H1 (cell line): ENCODE measurements around the gene SKAP2. TPM values are rescaled to one million over a fixed set of nuclear protein-coding genes. Genes with fewer than 3 reads are reported as not detected.

Source experiments
- CTCF ChIA-PET: fragments of 300-600 bp; sonication (Branson Sonifier 250); formaldehyde crosslinking; loops from one replicate; lab custom pipeline; 2021; ENCODE audit not compliant: partially characterized antibody; lab: Charles Lee
- POLR2A ChIA-PET: fragments of 300-600 bp; sonication (Branson Sonifier 250); formaldehyde crosslinking; loops from one replicate; lab custom pipeline; 2021; ENCODE audit warnings: inconsistent platforms; ENCODE audit not compliant: partially characterized antibody; lab: Charles Lee
- DNase-seq, 2 experiments: peaks; one replicate each; pipeline versions ENCODE4 v3.0.0 to v3.0.0-alpha.2; 2010 to 2022; ENCODE audit warnings: low spot score in 2 of 2, low read depth in 1 of 2, mixed read lengths in 1 of 2
- FAIRE-seq: peaks from 2 replicates; lab custom pipeline; 2011; peaks lifted over from hg19 to GRCh38; lab: Jason Lieb, UNC
- H2AFZ ChIP-seq: 2 replicates; pipeline ENCODE4 v1.8.1; 2012; ENCODE audit warnings: low read length, inconsistent platforms
- H2AK5ac ChIP-seq: 2 replicates; pipeline ENCODE4 v1.6.1; 2013; ENCODE audit warnings: low read depth, low read length
- H2BK120ac ChIP-seq: replicated peaks from 2 replicates; pipeline ENCODE3; 2013; ENCODE audit warnings: low read depth, low read length, inconsistent platforms
- H2BK12ac ChIP-seq: 2 replicates; pipeline ENCODE4 v1.6.1; 2013; ENCODE audit warnings: low read depth, low read length
- H2BK15ac ChIP-seq: 2 replicates; pipeline ENCODE4 v1.6.1; 2013; ENCODE audit warnings: low read length
- H2BK20ac ChIP-seq: 2 replicates; pipeline ENCODE4 v1.6.1; 2013; ENCODE audit warnings: low read length
- H2BK5ac ChIP-seq: 2 replicates; pipeline ENCODE4 v1.6.1; 2013; ENCODE audit warnings: low read depth, low read length
- H3K14ac ChIP-seq: 2 replicates; pipeline ENCODE4 v1.6.1; 2013; ENCODE audit warnings: inconsistent platforms; ENCODE audit not compliant: insufficient read length
- H3K18ac ChIP-seq: 2 replicates; pipeline ENCODE4 v1.6.1; 2013; ENCODE audit warnings: low read length; ENCODE audit errors: extremely low read depth
- H3K23ac ChIP-seq: 2 replicates; pipeline ENCODE4 v1.6.1; 2013; ENCODE audit warnings: inconsistent platforms; ENCODE audit not compliant: insufficient read length
- H3K23me2 ChIP-seq: 2 replicates; pipeline ENCODE4 v1.6.1; 2013; ENCODE audit warnings: low read depth, low read length
- H3K27ac ChIP-seq: 2 replicates; pipeline ENCODE4 v1.6.1; 2011; ENCODE audit warnings: low read depth, low read length, inconsistent platforms
- H3K27me3 ChIP-seq, 4 experiments: replicated peaks in 1 of 4; 1 replicate in 1 of 4; 2 replicates in 3 of 4; pipeline versions ENCODE4 v1.6.1 to v1.8.1; 2011 to 2013; ENCODE audit warnings: low read length in 3 of 4, mild to moderate bottlenecking in 3 of 4, inconsistent platforms in 2 of 4, mixed read lengths in 2 of 4, moderate library complexity in 1 of 4; ENCODE audit not compliant: control insufficient read depth in 3 of 4, insufficient read depth in 3 of 4; ENCODE audit errors: extremely low read depth in 1 of 4
- H3K36me3 ChIP-seq, 4 experiments: 2 replicates each; pipeline versions ENCODE4 v1.6.1 to v1.8.1; 2011 to 2013; ENCODE audit warnings: mild to moderate bottlenecking in 4 of 4, low read length in 3 of 4, moderate library complexity in 2 of 4, control low read depth in 1 of 4, inconsistent platforms in 1 of 4; ENCODE audit not compliant: insufficient read depth in 4 of 4, control insufficient read depth in 2 of 4
- H3K4ac ChIP-seq: replicated peaks from 2 replicates; pipeline ENCODE3; 2013; ENCODE audit warnings: low read length, low read depth, mixed read lengths, inconsistent platforms; ENCODE audit not compliant: insufficient read length
- H3K4me1 ChIP-seq, 4 experiments: replicated peaks in 1 of 4; 1 replicate in 1 of 4; 2 replicates in 3 of 4; pipeline versions ENCODE4 v1.6.1 to v1.8.1; 2011 to 2013; ENCODE audit warnings: low read length in 3 of 4, inconsistent platforms in 2 of 4, mixed read lengths in 1 of 4; ENCODE audit not compliant: insufficient read depth in 4 of 4, control insufficient read depth in 3 of 4
- H3K4me2 ChIP-seq, 2 experiments: 2 replicates each; pipeline versions ENCODE4 v1.6.1 to v1.8.1; 2011 to 2013; ENCODE audit warnings: low read depth in 2 of 2, low read length in 2 of 2, control low read depth in 1 of 2, inconsistent platforms in 1 of 2, mild to moderate bottlenecking in 1 of 2; ENCODE audit not compliant: insufficient read depth in 1 of 2
- H3K4me3 ChIP-seq, 4 experiments: fragments of 200-600, 300-600 bp in 1 of 4; sonication (generic), shearing (Covaris generic), sonication (Bioruptor Twin) in 1 of 4; 2 replicates each; pipeline versions ENCODE4 v1.5.1 to v1.8.1; 2011 to 2016; ENCODE audit warnings: low read length in 4 of 4, low read depth in 3 of 4, control low read depth in 2 of 4, inconsistent platforms in 2 of 4, mild to moderate bottlenecking in 2 of 4, mixed read lengths in 1 of 4, moderate library complexity in 1 of 4; ENCODE audit not compliant: insufficient read depth in 2 of 4; ENCODE audit errors: extremely low read depth in 1 of 4
- H3K56ac ChIP-seq: replicated peaks from 2 replicates; pipeline ENCODE3; 2013; ENCODE audit warnings: low read depth, mild to moderate bottlenecking, mixed read lengths, low read length, inconsistent platforms; ENCODE audit not compliant: insufficient read length
- H3K79me1 ChIP-seq: 2 replicates; pipeline ENCODE4 v1.6.1; 2013; ENCODE audit warnings: low read depth, low read length, control low read depth
- H3K79me2 ChIP-seq, 2 experiments: 2 replicates each; pipeline versions ENCODE4 v1.6.1 to v1.8.1; 2012 to 2013; ENCODE audit warnings: low read length in 2 of 2, mild to moderate bottlenecking in 2 of 2, inconsistent platforms in 1 of 2; ENCODE audit not compliant: insufficient read depth in 2 of 2, control insufficient read depth in 1 of 2
- H3K9ac ChIP-seq, 4 experiments: replicated peaks in 1 of 4; 1 replicate in 1 of 4; 2 replicates in 3 of 4; pipeline versions ENCODE4 v1.6.1 to v1.8.1; 2011 to 2013; ENCODE audit warnings: low read depth in 3 of 4, low read length in 3 of 4, control low read depth in 2 of 4, mild to moderate bottlenecking in 2 of 4, moderate library complexity in 2 of 4, inconsistent platforms in 1 of 4; ENCODE audit errors: extremely low read depth in 1 of 4
- H3K9me3 ChIP-seq, 2 experiments: 2 replicates each; pipeline versions ENCODE4 v1.6.1 to v1.8.1; 2012 to 2013; ENCODE audit warnings: mild to moderate bottlenecking in 2 of 2, moderate library complexity in 2 of 2, control low read depth in 1 of 2, inconsistent platforms in 1 of 2, low read depth in 1 of 2, low read length in 1 of 2, mixed read lengths in 1 of 2; ENCODE audit not compliant: insufficient read depth in 2 of 2
- H4K20me1 ChIP-seq, 2 experiments: replicated peaks in 1 of 2; 2 replicates each; pipeline versions ENCODE3 to v1.8.1; 2011 to 2013; ENCODE audit warnings: inconsistent platforms in 2 of 2, low read length in 2 of 2, mild to moderate bottlenecking in 1 of 2; ENCODE audit not compliant: insufficient read depth in 2 of 2, control insufficient read depth in 1 of 2
- H4K5ac ChIP-seq: 2 replicates; pipeline ENCODE4 v1.6.1; 2013; ENCODE audit warnings: low read length, low read depth, mixed read lengths, inconsistent platforms; ENCODE audit not compliant: insufficient read length
- H4K8ac ChIP-seq: 2 replicates; pipeline ENCODE4 v1.8.0; 2013; ENCODE audit warnings: mild to moderate bottlenecking, moderate library complexity, low read length, inconsistent platforms; ENCODE audit not compliant: insufficient read depth; ENCODE audit errors: extremely low read depth
- H4K91ac ChIP-seq: replicated peaks from 2 replicates; pipeline ENCODE3; 2013; ENCODE audit warnings: low read length, mixed read lengths, inconsistent platforms; ENCODE audit not compliant: insufficient read length
- EZH2 ChIP-seq: fragments of 200-600 bp; sonication (generic); IDR thresholded peaks from 2 replicates; pipeline ENCODE4 v1.7.1; 2012; ENCODE audit warnings: low read depth, mild to moderate bottlenecking, moderate library complexity, low read length, inconsistent platforms; ENCODE audit not compliant: severe bottlenecking
- POLR2A ChIP-seq, 2 experiments: IDR thresholded peaks; 1 replicate in 1 of 2; 2 replicates in 1 of 2; pipeline ENCODE4 v1.6.1; 2011; ENCODE audit warnings: low read depth in 2 of 2, low read length in 2 of 2, mild to moderate bottlenecking in 2 of 2; ENCODE audit errors: control extremely low read depth in 1 of 2
- SP4 ChIP-seq: IDR thresholded peaks from 2 replicates; pipeline ENCODE4 v1.6.1; 2012; ENCODE audit warnings: low read length, inconsistent platforms
- WGBS, 2 experiments: shearing (Covaris generic) in 1 of 2; methylation state at CpG; one replicate each; pipeline versions ENCODE4 v1.1.6 to v1.1.7; 2013 to 2015; ENCODE audit warnings: low lambda C conversion rate in 2 of 2, mixed read lengths in 2 of 2, inconsistent platforms in 1 of 2, low coverage in 1 of 2, missing lambda C conversion rate in 1 of 2; ENCODE audit not compliant: insufficient replicate concordance in 2 of 2, insufficient coverage in 1 of 2, insufficient read length in 1 of 2; ENCODE audit errors: extremely low coverage in 1 of 2, missing lambda C conversion rate in 1 of 2; 5-methylcytosine and 5-hydroxymethylcytosine counted together
- polyA plus RNA-seq, 7 experiments: library from polyadenylated mRNA; depleted of rRNA in 3 of 7; stranded (reverse) in 5 of 7; unstranded in 2 of 7; fragments of >200 nt in 5 of 7; fragments of 200-250 nt in 2 of 7; gene quantifications; 1 replicate in 5 of 7; 2 replicates in 1 of 7; 4 replicates in 1 of 7; pipeline versions ENCODE4 v1.2.1 to v1.2.3, GENCODE V29; 2011 to 2013; ENCODE audit warnings: missing spikeins in 2 of 7, mixed read lengths in 2 of 7
- total RNA-seq: library from RNA; stranded (reverse); fragmentation: NEBNext Ultra II Directional; extraction: Animal tissue kit (Norgen Biotek cat#: 25700); gene quantifications from 2 replicates; pipeline ENCODE4 v1.2.1, GENCODE V29; 2021

The SKAP2 gene
- total and polyA plus RNA-seq, 2 of the 8 experiments (the other 6 are each of a cell fraction or from before 2014, with no cell fraction given) = 0.53 to 5.1 TPM

DNA sequence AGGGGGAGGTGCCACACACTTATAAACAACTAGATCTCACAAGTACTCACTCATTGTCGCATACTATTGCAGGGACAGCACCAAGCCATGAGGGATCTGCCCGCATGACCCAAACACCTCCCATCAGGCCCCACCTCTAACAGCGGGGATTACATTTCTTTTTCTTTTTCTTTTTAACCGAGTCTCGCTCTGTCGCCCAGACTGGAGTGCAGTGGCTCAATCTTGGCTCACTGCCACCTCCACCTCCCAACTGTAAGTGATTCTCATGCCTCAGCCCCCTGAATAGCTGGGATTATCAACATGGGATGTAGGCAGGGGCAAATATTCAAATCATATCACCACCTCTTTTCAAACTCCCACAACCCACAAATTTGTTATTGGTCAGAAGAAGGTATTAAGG is 76.7 kb downstream of the SKAP2 start:
- peaks cover 0 to 4% (median 2%) of the 10 kb centered on the region in 4 experiments; a peak in 3 of 7 replicates for H3K4me1 ChIP-seq
- WGBS, 2 experiments = 87% methylated on average over 6 of the region's 6 CpGs; no CpG with 5 or more reads in 1 of the 2 experiments
- H2BK15ac ChIP-seq = no peak overlapping the region
- H4K8ac ChIP-seq = no peak overlapping the region
- H2AK5ac ChIP-seq = no peak overlapping the region
- no peak for TF ChIP-seq EZH2
- no peak for TF ChIP-seq SP4
- TF ChIP-seq POLR2A (IDR thresholded peaks at IDR 0.05; ENCODE audit: control extremely low read depth in 1 of 2, low read depth in 2 of 2, low read length in 2 of 2) = no peak
- no peak overlapping the region for H4K91ac ChIP-seq
- no peak overlapping the region for H4K5ac ChIP-seq
- POLR2A ChIA-PET = interaction anchor here (0.6 kb wide), 1 partner anchor 185 kb away, joined by 3 read pairs; no protein-coding TSS in a partner anchor
- no peak overlapping the region for H3K56ac ChIP-seq
- no peaks in the 10 kb centered on the region for H3K23me2 ChIP-seq
- H3K14ac ChIP-seq = no peak overlapping the region
- H3K18ac ChIP-seq = no peak overlapping the region
- no peak overlapping the region for H2AFZ ChIP-seq
- no peak overlapping the region for H3K4ac ChIP-seq
- FAIRE-seq (no peak), DNase-seq (no peak)
- H2BK120ac ChIP-seq = no peak overlapping the region
- 0 out of 2 replicates have a peak overlapping the region, but pooled peaks have one; percentile 34 for H2BK20ac ChIP-seq
- H3K23ac ChIP-seq = no peak overlapping the region
- no peaks in the 10 kb centered on the region; a peak in 2 of 7 replicates for H3K27me3 ChIP-seq
- H3K4me3 ChIP-seq = no peak overlapping the region
- no peaks in the 10 kb centered on the region for H3K79me2 ChIP-seq
- H2BK5ac ChIP-seq = no peak overlapping the region
- H3K36me3 ChIP-seq = no peaks in the 10 kb centered on the region
- no peaks in the 10 kb centered on the region for H4K20me1 ChIP-seq
- no peak overlapping the region for H3K4me2 ChIP-seq
- no peaks in the 10 kb centered on the region for H3K79me1 ChIP-seq
- H3K27ac ChIP-seq = no peak overlapping the region
- no peak overlapping the region for H3K9ac ChIP-seq
- no peaks in the 10 kb centered on the region for H3K9me3 ChIP-seq
- no peak overlapping the region for H2BK12ac ChIP-seq
- CTCF ChIA-PET = interaction anchor here (0.8 to 1.6 kb wide), 4 partner anchors 10 to 392 kb away, joined by 3 to 4 read pairs (median 3); no protein-coding TSS in a partner anchor
